Esophagus squamous epithelium (tissue), 5 donors: ENCODE data around the gene IFT80. TPM values are rescaled to one million over a fixed set of nuclear protein-coding genes. Genes with fewer than 3 reads are reported as not detected.

Source experiments
- DNase-seq: peaks from one replicate; lab custom pipeline; 2025; lab: John Stamatoyannopoulos, UW
- H3K27ac ChIP-seq, 4 donors: fragments of 200-600 bp; sonication (generic); one replicate each; pipeline ENCODE4 v1.5.1; 2016 to 2019; ENCODE audit warnings: mild to moderate bottlenecking in 1 of 4
- H3K27me3 ChIP-seq, 4 donors: fragments of 200-600 bp; sonication (generic); 1 replicate in 3 of 4; 2 replicates in 1 of 4; pipeline versions ENCODE4 v1.5.1 to v1.6.0; 2017 to 2021; ENCODE audit warnings: antibody characterized with exemption in 1 of 4
- H3K36me3 ChIP-seq, 3 donors: fragments of 200-600 bp; sonication (generic); one replicate each; pipeline ENCODE4 v1.5.1; 2016 to 2019
- H3K4me1 ChIP-seq, 3 donors: fragments of 200-600 bp; sonication (generic); one replicate each; pipeline ENCODE4 v1.5.1; 2017 to 2019
- H3K4me3 ChIP-seq, 4 donors: fragments of 200-600 bp; sonication (generic); 1 replicate in 3 of 4; 2 replicates in 1 of 4; pipeline ENCODE4 v1.5.1; 2016 to 2019; ENCODE audit warnings: mild to moderate bottlenecking in 2 of 4, moderate library complexity in 1 of 4
- H3K9me3 ChIP-seq, 3 donors: fragments of 200-600 bp; sonication (generic); one replicate each; pipeline ENCODE4 v1.5.1; 2016 to 2019
- CTCF ChIP-seq, 6 experiments: fragments of 450-650 bp in 4 of 6; fragments of 200-600 bp in 2 of 6; sonication (generic) in 2 of 6; IDR thresholded peaks; one replicate each; pipeline ENCODE4 v1.5.1; 2016 to 2019; ENCODE audit warnings: antibody characterized with exemption in 6 of 6, mild to moderate bottlenecking in 4 of 6, moderate library complexity in 4 of 6
- POLR2A ChIP-seq, 4 donors: fragments of 450-650 bp; IDR thresholded peaks; one replicate each; pipeline ENCODE4 v1.6.1; 2017; ENCODE audit warnings: antibody characterized with exemption in 4 of 4, mild to moderate bottlenecking in 4 of 4, moderate library complexity in 3 of 4
- WGBS, 2 donors: methylation state at CpG; one replicate each; pipeline ENCODE4 v1.1.5; 2018; 5-methylcytosine and 5-hydroxymethylcytosine counted together
- intact Hi-C: fragments of 100-400 bp; cut with DNase I; formaldehyde crosslinking; loops from one replicate; pipeline ENCODE4 v1.15.0; 2022
- total RNA-seq, 4 donors: library from RNA; depleted of rRNA; stranded (reverse); fragments of >200 nt; gene quantifications; one replicate each; pipeline ENCODE4 v1.1.0, GENCODE V29; 2016
- donor health status: DM: yes; HTN: yes; CAD: no.

The IFT80 gene
- total RNA-seq, 4 donors from 2014 or later: 10.8 to 20.4 (median 14.9) TPM

- Histone ChIP-seq H3K4me1 (peaks cover 0 to 1% (median under 1%) of the 10 kb centered on the region in 3 donors), H3K9me3 (no peaks in the 10 kb centered on the region), H3K36me3 (no peaks in the 10 kb centered on the region), H3K27ac (no peak overlapping the region), H3K27me3 (peaks cover 0 to 22% (median under 1%) of the 10 kb centered on the region in 4 donors), H3K4me3 (no peak overlapping the region)
- 56 to 61% methylated on average over 3 of the region's 3 CpGs for WGBS, 2 donors
- DNase-seq: no peak
- intact Hi-C loops: no loop called here
- TF ChIP-seq POLR2A (IDR thresholded peaks at IDR 0.05) (no peak), CTCF (IDR thresholded peaks at IDR 0.05) (no peak)
These were observed 167.0 kb downstream of the IFT80 start for GRCh38 chr3:160232014-160232413.

- H3K4me3 ChIP-seq: peak overlapping the region in 1 of 4 donors; percentile 4
- no peak overlapping the region for H3K27ac ChIP-seq
- TF ChIP-seq CTCF (IDR thresholded peaks at IDR 0.05) (no peak), POLR2A (IDR thresholded peaks at IDR 0.05) (no peak)
- intact Hi-C loops: no loop called here
- DNase-seq: no peak
- WGBS, 2 donors: 57 to 59% methylated on average over 3 of the region's 3 CpGs
- peaks cover 16 to 32% (median 22%) of the 10 kb centered on the region in 3 donors for H3K4me1 ChIP-seq
- H3K9me3 ChIP-seq: no peaks in the 10 kb centered on the region
- no peaks in the 10 kb centered on the region for H3K36me3 ChIP-seq
- H3K27me3 ChIP-seq: peaks cover 7 to 63% (median 8%) of the 10 kb centered on the region in 4 donors
These were observed 171.6 kb downstream of the IFT80 start for GRCh38 chr3:160227419-160227818.

- Histone ChIP-seq H3K27me3 (peaks cover 7 to 63% (median 8%) of the 10 kb centered on the region in 4 donors), H3K4me3 (peak overlapping the region; percentile 45 to 74 (median 68)), H3K9me3 (no peaks in the 10 kb centered on the region), H3K4me1 (peaks cover 16 to 32% (median 22%) of the 10 kb centered on the region in 3 donors), H3K36me3 (no peaks in the 10 kb centered on the region), H3K27ac (peak overlapping the region in 2 of 4 donors; percentile 15 to 62)
- DNase-seq: no peak
- 20% methylated on average over 1 to 2 of the region's 87 CpGs for WGBS, 2 donors
- TF ChIP-seq CTCF (IDR thresholded peaks at IDR 0.05): no peak
- intact Hi-C loops: no loop called here
These were observed 172.8 kb downstream of the IFT80 start for GRCh38 chr3:160226026-160226907.

GRCh38 chr3:160225176-160226025 is 173.6 kb downstream of the IFT80 start, which contains the start of gene C3orf80:
TSS of gene C3orf80 (plus strand) at chr3:160225422. CDS start at chr3:160225636, 214 bp downstream.
- WGBS, 2 donors: 0 to 1% methylated on average over 2 to 23 of the region's 104 CpGs
- H3K27me3 ChIP-seq: peaks cover 7 to 63% (median 8%) of the 10 kb centered on the region in 4 donors
- H3K9me3 ChIP-seq: no peaks in the 10 kb centered on the region
- H3K4me1 ChIP-seq: peaks cover 16 to 32% (median 22%) of the 10 kb centered on the region in 3 donors
- no peaks in the 10 kb centered on the region for H3K36me3 ChIP-seq
- intact Hi-C loops: no loop called here
- peak within 1 kb of the TSS; percentile 45 to 74 (median 68) for H3K4me3 ChIP-seq
- no peak for DNase-seq
- TF ChIP-seq CTCF (IDR thresholded peaks at IDR 0.05): peak in 2 of 6 experiments; percentile 16 to 25
- TF ChIP-seq POLR2A (IDR thresholded peaks at IDR 0.05): no peak
- peak within 1 kb of the TSS in 3 of 4 donors; percentile 15 to 62 (median 46) for H3K27ac ChIP-seq
